ENCODE measurements around the gene FLT4.

GRCh38 chr5:180618829-180619562, 30.4 kb downstream of the FLT4 start:
- TF ChIP-seq YY1 (IDR thresholded peaks at IDR 0.05; ENCODE audit: insufficient read depth, insufficient read length): no peak
- no peak for TF ChIP-seq SUZ12 (IDR thresholded peaks at IDR 0.05; ENCODE audit: extremely low read depth, insufficient read depth, insufficient read length)

Data from NT2/D1 (cell line).